Measurements from ENCODE around the gene RANGRF.
"Not testable (repeated sequence)": the region's sequence is repeated elsewhere in the genome, so short reads cannot be mapped to it uniquely, and the experiment has no call there.

Gene RANGRF, protein sequence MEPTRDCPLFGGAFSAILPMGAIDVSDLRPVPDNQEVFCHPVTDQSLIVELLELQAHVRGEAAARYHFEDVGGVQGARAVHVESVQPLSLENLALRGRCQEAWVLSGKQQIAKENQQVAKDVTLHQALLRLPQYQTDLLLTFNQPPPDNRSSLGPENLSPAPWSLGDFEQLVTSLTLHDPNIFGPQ

GRCh38 chr17:8288336-8289102 is at the start of gene RANGRF:
Gene RANGRF, plus strand, starts transcription at chr17:8288670. Its CDS starts 119 bp downstream, at chr17:8288789.
- peak; percentile 97 for DNase-seq (ENCODE audit: insufficient read length, low spot score)
- TF ChIP-seq CTCF (IDR thresholded peaks at IDR 0.05; ENCODE audit: insufficient read depth, missing control alignments) = no peak
- no peak for FAIRE-seq

- FAIRE-seq = no peak
- no peak for TF ChIP-seq CTCF (IDR thresholded peaks at IDR 0.05; ENCODE audit: insufficient read depth, missing control alignments)
- no peak for DNase-seq (ENCODE audit: insufficient read length, low spot score)
These were observed 44.6 kb upstream of the RANGRF start for GRCh38 chr17:8243827-8244226.

DNA sequence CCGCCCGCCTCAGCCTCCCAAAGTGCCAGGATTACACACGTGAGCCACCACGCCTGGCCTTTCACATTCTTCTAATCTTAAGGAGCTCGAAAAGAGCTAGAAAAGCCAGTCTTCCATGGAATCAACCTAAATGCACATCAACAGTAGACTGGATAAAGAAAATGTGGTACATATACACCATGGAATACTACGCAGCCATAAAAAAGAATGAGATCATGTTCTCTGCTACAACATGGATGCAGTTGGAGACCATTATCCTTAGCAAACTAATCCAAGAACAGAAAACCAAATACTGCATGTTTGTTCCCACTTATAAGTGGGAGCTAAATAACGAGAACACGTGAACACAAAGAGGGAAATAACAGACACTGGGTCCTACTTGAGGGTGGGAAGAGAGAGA is 43.7 kb upstream of the RANGRF start:
- DNase-seq (ENCODE audit: insufficient read length, low spot score) = no peak
- no peak for TF ChIP-seq CTCF (IDR thresholded peaks at IDR 0.05; ENCODE audit: insufficient read depth, missing control alignments)
- FAIRE-seq = no peak

- no peak for TF ChIP-seq CTCF (IDR thresholded peaks at IDR 0.05; ENCODE audit: insufficient read depth, missing control alignments)
- FAIRE-seq (no peak), DNase-seq (ENCODE audit: insufficient read length, low spot score) (peak; percentile 83)
These were observed 39.5 kb upstream of the RANGRF start, which contains the start of gene PFAS for GRCh38 chr17:8248751-8249607. Gene PFAS, plus strand, starts transcription at chr17:8249289. Its CDS starts 4,649 bp downstream, at chr17:8253938.

- no peak for TF ChIP-seq CTCF (IDR thresholded peaks at IDR 0.05; ENCODE audit: insufficient read depth, missing control alignments)
- DNase-seq (ENCODE audit: insufficient read length, low spot score) (no peak), FAIRE-seq (no peak)
These were observed 38.6 kb upstream of the RANGRF start for GRCh38 chr17:8249621-8250500.

DNA sequence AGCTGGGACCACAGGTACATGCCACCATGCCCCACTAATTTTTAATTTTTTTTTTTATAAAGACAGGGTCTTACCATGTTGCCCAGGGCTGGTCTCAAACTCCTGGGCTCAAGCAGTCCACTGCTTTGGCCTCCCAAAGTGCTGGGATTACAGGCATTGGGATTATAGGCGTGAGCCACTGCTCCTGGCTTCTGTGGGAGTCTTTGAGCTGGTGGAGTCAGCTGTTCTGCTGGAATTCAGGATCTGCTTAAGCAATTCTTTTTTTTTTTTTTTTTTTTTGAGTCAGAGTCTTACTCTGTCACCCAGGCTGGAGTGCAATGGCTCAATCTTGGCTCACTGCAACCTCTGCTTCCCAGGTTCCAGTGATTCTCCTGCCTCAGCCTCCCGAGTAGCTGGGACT is 37.1 kb upstream of the RANGRF start:
- DNase-seq (ENCODE audit: insufficient read length, low spot score); FAIRE-seq: not testable (repeated sequence)

GRCh38 chr17:8253801-8254200 is 34.7 kb upstream of the RANGRF start:
- FAIRE-seq (no peak), DNase-seq (ENCODE audit: insufficient read length, low spot score) (no peak)
- no peak for TF ChIP-seq CTCF (IDR thresholded peaks at IDR 0.05; ENCODE audit: insufficient read depth, missing control alignments)

Data from D721Med (cell line).